DMS 273 (cell line): ENCODE measurements around the gene OR52I2.

ENCODE experiments used
- DNase-seq: peaks from one replicate; lab custom pipeline; 2025; ENCODE audit not compliant: unreplicated experiment; lab: John Stamatoyannopoulos, UW

Gene OR52I2

DNA sequence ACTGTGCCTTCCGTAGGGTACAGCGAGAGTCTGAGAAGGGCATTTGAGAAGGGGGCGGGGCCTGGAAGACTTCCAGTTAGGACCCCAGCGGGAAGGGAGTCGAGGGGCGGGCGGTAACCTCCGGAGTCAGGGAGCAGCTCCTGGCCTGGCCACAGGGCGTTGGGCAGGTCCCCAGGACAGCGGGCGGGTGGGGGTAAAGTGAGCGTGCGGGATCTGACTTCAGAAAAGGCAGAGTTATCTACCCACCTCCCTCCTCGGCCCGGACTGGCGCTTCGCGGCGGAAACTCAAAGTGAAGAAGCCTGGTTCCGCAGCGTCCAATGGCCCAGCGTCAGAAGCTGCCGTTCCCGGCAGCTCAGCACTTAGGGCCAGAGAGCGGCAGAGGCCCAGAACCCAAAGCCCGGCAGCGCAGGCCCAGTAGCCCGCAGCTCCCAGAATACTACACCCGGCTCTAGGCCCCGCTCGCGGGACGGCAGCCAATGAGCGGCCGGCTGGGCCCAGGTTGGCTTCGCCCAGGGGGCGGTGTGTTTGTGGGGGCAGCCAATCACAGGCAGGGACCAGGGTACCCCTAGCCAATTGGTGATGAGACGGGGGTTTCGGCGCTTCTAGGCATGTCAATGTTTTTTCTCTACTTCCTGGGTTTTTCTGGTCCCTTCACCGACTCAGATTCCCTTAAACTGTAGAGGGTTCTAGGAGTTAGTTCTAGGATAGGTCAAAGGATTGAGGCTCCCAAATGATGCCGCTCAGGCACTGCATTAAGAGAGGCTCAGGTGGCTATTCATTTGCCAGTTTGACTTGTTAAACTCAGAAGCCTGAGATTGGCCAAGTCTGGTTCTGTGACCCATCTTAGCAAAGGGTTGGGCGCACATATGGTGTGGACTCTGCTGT lies 26.5 kb downstream of the OR52I2 start, which contains the start of gene TRIM68:
TSS of gene TRIM68 (minus strand) at position 451 of the 886 bp plus-strand sequence. CDS start 2,727 bp downstream, outside the sequence.
- peak; percentile 95 for DNase-seq

DNA sequence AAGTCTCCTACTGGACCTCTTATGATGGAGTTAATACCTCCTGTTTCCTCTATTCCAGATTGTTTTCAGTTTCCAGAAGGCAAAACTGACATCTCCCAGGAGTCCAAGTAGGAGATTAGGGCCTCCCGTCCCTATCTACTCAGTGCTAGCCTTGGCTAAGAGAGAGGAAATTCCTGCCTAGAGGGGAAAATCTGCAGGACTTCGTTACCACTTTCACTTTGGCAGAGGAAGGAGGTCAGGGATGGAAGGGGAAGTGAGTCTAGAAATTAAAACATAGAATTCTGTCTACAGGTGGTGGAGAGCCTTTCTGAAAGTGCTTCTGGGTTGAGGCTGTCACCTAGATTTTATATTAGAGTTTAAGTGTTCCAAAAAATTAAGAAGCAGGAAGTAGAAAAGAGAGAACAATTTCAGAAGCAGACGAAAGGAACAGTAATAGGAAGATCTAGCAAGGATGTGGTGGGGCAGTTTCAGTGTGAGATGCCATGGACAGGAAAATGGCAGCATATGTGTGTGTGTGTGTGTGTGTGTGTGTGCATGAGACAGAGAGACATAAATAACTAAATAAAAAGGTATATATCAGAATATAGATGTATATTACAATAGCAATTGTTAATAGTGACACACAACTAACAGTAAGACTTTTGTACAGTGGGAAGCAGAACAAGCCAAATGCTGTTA lies 28.9 kb downstream of the OR52I2 start:
- DNase-seq = no peak

DNA sequence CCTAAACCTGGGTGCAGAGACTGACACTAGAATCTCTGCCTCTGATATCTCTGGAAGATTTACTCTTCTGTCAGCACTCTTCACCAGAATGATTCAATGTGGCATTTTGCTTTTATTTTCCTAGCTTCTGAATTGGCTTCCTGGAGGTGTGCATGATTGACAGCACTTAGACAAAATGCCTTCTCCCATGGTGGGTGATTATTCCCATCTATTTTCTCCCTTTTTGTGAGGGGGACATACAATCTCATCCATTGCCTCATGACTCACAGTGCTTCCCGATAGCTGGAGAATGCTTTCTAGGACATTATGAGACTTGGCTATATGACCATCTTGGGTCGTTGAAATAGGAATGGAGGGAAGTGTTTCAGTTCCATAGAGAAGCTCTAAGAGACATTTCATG lies 30.4 kb downstream of the OR52I2 start:
- no peak for DNase-seq

DNA sequence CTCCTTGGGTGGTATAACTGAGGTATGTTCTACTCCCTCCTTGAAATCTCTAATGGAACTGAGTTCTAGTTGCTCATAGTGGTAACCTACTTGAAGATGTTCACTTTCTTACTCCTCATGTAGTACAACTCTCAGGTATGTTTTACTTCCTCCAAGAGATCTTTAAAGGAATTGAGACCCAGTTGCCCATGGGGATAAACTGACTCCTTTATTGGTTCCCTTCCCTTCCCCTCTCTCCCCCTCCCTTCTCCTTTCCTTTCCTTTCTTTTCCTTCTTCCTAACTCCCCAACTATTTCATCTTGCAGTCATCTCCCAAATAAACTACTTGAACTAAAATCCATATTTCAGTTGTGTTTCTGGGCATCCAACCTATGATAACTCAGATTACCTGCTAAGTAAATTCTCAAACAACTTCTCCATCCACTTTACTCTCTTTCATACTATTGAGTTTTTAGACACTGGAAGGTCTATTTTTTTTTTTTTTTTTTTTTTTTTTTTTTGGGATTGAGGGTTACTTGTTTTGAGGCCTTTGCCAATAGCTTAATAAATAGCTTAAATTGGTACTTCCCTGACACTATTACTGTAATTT lies 34.4 kb downstream of the OR52I2 start:
- DNase-seq = no peak

DNA sequence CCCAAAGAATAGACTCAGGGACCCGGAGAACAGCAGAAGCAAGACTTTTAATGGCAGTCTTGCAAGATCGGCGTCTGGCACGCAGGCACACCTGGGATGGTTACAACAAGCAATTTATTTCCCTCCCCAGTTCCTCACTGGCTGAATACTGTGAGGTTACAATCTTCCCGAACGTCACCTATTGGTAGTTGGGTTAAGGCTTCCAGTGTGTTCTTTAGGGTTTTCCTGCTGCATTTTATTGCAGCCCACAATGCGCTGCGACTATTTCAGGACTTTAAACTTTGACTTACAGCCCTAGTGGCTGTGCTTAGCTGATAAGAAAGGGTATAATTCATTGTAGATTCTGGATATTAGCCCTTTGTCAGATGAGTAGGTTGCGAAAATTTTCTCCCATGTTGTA lies 38.0 kb downstream of the OR52I2 start:
- no peak for DNase-seq

DNA sequence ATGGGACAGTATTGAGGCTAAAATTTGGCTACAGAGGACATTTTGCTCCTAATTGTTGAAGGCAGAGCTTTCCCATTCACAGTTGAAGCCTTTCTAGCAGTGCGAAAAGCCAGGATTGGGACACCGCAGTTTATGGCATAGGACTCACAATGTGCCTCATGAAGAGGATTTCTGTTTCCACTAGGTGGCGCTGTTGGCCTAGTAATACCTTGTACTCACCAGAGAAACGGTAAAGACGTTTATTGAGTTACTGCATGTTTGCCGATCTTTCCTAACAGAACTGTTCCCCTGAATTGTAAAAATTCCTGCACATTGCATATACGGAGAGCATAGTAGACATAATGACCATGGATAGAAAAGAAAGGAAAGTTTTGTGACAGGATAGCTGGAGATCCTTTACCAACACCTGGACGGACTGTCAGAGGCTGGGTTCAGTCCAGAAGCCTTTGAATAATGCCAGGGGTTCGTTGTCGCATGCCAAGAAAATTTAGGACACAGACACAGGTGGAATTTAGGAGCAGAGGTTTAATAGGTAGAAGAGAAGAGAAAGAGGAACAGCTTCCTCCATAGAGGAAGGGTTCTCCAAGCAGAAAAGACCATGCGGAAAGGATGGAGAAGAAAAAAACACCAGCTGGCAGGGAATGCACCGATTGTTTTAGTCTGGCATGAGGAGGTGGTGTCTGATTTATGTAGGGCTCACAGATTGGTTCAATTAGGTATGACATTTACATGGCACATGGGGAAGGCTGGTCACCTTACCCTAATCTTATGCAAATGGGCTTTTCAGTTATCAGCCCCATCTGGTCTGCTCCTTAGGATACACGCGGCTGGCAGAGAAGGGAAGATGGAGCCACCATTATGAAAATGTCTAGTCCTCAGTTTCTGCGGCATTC lies 44.9 kb downstream of the OR52I2 start:
- DNase-seq = peak; percentile 86

DNA sequence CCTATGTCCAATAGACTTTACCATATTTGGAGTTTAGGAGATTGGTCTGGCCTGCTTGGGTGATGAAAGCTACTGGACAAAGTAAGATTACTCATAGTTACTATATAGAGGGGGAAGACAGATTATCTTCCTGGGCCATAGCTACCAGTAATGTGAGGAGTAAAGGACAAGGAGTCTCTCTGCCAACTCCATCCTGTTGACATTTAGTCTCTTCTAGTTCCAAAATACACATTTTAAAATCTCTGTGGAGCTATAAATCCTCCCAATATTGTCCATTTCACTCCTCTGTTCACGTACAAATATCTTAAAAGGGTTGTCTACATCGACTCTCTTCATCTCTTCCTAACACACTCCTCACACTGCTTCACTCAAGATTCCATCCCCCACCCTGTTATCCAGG lies 54.6 kb downstream of the OR52I2 start:
- no peak for DNase-seq

DNA sequence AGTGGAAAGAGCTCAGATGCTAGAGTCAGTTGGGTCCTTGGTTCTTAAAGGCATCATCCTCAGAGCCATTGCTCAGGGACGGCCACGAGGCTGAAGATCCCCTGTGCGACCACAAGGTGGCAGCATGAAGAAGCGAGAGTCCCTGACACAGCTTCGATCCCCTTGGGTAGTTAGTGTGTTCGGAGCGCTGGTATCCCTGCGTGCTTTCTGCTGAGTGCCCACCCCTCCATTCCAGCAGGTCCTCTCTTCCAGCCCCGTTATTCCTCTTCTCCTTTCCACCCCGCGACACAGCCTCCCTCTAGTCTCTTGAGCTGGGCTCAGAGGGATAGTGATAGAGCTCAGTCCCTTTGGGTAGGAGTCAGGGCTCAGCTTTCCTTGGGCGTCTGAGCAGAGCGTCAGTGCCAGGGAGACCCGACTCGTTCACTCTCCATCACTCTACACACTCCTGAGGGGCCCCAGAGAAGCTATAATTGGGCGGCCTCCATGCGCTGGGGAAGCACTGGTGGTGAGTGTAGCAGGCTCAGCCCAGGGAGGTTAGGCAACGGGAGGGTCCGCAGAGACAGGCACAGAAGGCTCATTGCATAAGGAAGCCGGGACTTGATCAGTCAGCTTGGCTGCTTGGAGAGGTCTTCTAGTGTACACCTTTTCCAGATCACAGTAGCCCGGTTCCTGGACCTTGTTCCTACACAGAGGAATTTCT lies 55.6 kb downstream of the OR52I2 start, which contains the start of gene OR51D1:
TSS of gene OR51D1 (plus strand) at position 516 of the 700 bp plus-strand sequence. CDS start 2,314 bp downstream, outside the sequence.
- DNase-seq = peak; percentile 67

DNA sequence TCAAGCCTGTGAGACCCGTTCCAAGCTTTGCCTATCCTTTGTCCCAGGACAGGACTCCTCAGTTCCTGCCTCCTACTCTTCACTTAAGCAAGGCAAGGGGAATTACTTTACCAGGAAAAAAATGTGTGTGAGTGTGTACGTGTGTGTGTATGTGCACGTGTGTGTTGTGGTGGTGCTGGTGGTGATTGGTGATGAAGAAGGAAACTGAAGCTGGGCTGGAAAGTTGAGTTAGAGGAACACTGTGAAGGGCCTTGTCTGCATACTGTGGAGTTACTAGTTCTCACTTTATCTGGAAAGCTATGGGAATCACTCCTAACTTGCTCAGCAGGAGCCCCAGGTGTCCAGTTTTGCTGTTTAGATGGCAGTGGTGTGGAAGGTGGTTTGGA lies 56.1 kb downstream of the OR52I2 start:
- no peak for DNase-seq

DNA sequence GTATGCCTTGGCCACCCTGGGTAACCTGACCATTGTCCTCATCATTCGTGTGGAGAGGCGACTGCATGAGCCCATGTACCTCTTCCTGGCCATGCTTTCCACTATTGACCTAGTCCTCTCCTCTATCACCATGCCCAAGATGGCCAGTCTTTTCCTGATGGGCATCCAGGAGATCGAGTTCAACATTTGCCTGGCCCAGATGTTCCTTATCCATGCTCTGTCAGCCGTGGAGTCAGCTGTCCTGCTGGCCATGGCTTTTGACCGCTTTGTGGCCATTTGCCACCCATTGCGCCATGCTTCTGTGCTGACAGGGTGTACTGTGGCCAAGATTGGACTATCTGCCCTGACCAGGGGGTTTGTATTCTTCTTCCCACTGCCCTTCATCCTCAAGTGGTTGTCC lies 58.4 kb downstream of the OR52I2 start:
- DNase-seq = no peak

DNA sequence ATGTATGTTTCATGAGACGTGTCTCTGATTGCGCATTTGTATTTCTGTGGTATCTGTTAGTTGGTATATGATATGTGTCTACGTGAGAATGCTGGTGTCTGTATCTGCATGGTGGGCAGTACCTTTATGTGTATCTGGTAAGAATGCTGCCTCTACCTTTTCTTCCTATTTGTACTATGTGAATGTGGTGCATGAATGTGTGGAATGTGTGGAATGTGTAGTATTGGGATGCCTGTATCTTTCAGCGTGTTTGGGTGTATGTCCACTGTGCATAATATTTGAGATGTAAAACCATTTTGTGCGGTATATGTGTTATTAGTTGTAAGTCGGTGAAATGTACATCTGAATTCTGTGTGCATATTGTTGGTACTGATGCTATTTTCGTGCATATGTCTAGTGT lies 60.0 kb downstream of the OR52I2 start:
- DNase-seq = no peak

DNA sequence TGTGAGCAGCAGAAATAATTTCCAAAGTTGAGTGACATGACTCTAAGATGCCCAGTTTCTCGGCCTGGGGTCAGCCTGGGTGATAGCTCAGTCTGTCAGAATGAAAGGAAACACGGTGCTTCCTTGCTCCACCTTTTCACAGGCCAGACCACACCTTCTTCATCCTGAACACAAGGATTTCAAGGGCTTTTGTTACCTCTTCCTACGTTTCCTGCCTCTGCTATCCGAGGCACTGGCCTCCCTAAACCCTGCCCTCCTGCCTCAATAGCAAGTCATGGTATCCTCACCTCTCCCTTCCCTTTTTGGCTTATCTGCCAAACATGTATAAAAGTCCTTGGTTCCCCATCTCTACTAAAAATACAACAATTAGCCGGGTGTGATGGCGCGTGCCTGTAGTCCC lies 60.5 kb downstream of the OR52I2 start:
- DNase-seq = no peak
